ENCODE data around the gene AKR1C4. TPM values are rescaled to one million over a fixed set of nuclear protein-coding genes. Genes with fewer than 3 reads are reported as not detected.

Gene AKR1C4
- total RNA-seq, 1 experiment from 2014 or later: not detected

DNA sequence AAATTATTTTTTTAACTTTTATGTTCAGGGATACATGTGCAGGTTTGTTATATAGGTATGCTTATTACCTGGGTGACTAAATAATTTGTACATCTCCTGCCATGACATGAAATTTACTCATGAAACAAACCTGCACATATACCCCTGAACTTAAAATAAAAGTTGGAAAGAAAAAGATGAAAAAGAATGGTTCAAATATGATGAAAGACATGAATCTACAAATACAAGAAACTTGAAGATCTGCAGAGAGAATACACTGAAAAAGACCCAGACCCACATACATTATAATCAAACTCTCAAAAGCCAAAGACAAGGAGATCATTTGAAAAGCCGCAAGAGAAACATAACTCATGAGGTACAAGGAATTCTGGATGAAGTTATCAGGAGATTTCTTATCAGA, 70.2 kb downstream of the AKR1C4 start:
- intact Hi-C loops (cut with micrococcal nuclease): no loop called here
- TF ChIP-seq, protein P1, sequence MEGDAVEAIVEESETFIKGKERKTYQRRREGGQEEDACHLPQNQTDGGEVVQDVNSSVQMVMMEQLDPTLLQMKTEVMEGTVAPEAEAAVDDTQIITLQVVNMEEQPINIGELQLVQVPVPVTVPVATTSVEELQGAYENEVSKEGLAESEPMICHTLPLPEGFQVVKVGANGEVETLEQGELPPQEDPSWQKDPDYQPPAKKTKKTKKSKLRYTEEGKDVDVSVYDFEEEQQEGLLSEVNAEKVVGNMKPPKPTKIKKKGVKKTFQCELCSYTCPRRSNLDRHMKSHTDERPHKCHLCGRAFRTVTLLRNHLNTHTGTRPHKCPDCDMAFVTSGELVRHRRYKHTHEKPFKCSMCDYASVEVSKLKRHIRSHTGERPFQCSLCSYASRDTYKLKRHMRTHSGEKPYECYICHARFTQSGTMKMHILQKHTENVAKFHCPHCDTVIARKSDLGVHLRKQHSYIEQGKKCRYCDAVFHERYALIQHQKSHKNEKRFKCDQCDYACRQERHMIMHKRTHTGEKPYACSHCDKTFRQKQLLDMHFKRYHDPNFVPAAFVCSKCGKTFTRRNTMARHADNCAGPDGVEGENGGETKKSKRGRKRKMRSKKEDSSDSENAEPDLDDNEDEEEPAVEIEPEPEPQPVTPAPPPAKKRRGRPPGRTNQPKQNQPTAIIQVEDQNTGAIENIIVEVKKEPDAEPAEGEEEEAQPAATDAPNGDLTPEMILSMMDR (IDR thresholded peaks at IDR 0.05; ENCODE audit: unreplicated experiment): no peak
- DNase-seq (ENCODE audit: unreplicated experiment): no peak
- no peaks in the 10 kb centered on the region for H3K36me3 Mint-ChIP-seq (ENCODE audit: insufficient read depth, unreplicated experiment)
- no peak overlapping the region for H3K4me3 Mint-ChIP-seq (ENCODE audit: unreplicated experiment)
- no peaks in the 10 kb centered on the region for H3K4me1 Mint-ChIP-seq (ENCODE audit: insufficient read depth, unreplicated experiment)
- no peaks in the 10 kb centered on the region for H3K9me3 Mint-ChIP-seq (ENCODE audit: unreplicated experiment)
- H3K27me3 Mint-ChIP-seq (ENCODE audit: insufficient read depth, unreplicated experiment): no peaks in the 10 kb centered on the region
- ChIA-PET CTCF (no interaction called here), POLR2A (no interaction called here)
- BruUV-seq (replicated peaks): no TSS peak
- H3K27ac Mint-ChIP-seq (ENCODE audit: low read depth, unreplicated experiment): no peak overlapping the region

DNA sequence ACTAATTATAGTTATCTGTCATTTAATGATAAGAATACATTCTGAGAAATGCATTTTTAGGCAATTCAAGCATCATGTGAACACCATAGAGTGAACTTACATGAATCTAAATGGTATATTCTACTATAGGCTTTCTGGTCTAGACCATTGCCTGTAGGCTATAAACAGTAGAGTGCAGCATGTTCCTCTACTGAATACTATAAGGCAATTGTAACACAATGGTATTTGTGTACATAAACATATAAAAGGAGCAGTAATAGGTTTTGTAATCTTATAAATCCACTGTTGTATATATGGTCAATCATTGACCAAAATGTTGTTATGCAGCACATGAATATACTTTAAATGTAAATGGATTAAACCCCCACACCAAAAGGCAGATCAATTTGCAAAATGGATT, 71.6 kb downstream of the AKR1C4 start:
- CTCF ChIA-PET: no interaction called here
- Mint-ChIP-seq H3K9me3 (ENCODE audit: unreplicated experiment) (no peaks in the 10 kb centered on the region), H3K4me3 (ENCODE audit: unreplicated experiment) (no peak overlapping the region), H3K27me3 (ENCODE audit: insufficient read depth, unreplicated experiment) (no peaks in the 10 kb centered on the region), H3K36me3 (ENCODE audit: insufficient read depth, unreplicated experiment) (no peaks in the 10 kb centered on the region), H3K27ac (ENCODE audit: low read depth, unreplicated experiment) (no peak overlapping the region), H3K4me1 (ENCODE audit: insufficient read depth, unreplicated experiment) (no peaks in the 10 kb centered on the region)
- no TSS peak for BruUV-seq (replicated peaks)
- intact Hi-C loops (cut with micrococcal nuclease): no loop called here
- TF ChIP-seq, protein P1 (IDR thresholded peaks at IDR 0.05; ENCODE audit: unreplicated experiment): no peak
- POLR2A ChIA-PET: no interaction called here
- DNase-seq (ENCODE audit: unreplicated experiment): no peak

Other genes starting within 250 kb of the AKR1C4 start
- 4.3 and 6.2 TPM in 2 replicates for gene AKR1C1, start 233.4 kb upstream of the AKR1C4 start, total RNA-seq (2022)
- 19.7 and 21.1 TPM in 2 replicates for gene AKR1C2, start 193.0 kb upstream of the AKR1C4 start, total RNA-seq (2022)
- 22.0 and 22.9 TPM in 2 replicates for gene AKR1C3, start 102.4 kb upstream of the AKR1C4 start, total RNA-seq (2022)
- 0.27 TPM in 1 of 2 replicates, not detected in the other for gene AKR1C8, start 11.7 kb upstream of the AKR1C4 start, total RNA-seq (2022)
- not detected in 2 replicates for gene UCN3, start 168.1 kb downstream of the AKR1C4 start, total RNA-seq (2022)
- gene TUBAL3, start 208.0 kb downstream of the AKR1C4 start, total RNA-seq (2022): 0.22 and 0.44 TPM in 2 replicates
- 32.3 and 40.3 TPM in 2 replicates for gene NET1, start 215.7 kb downstream of the AKR1C4 start, total RNA-seq (2022)

Data from MCF 10A (cell line).